Retinal pigment epithelial cell (primary cell): ENCODE data around the gene PHYH.

Experiments
- DNase-seq: peaks from one replicate; pipeline ENCODE4 v3.0.0-alpha.2; 2010; ENCODE audit warnings: low read depth
- H3K4me3 ChIP-seq: 2 replicates; pipeline ENCODE4 v1.5.1; 2011; ENCODE audit warnings: mild to moderate bottlenecking, low read length, control low read depth, moderate library complexity
- TF ChIP-seq, protein P1 (sequence below): conservative IDR thresholded peaks from 2 replicates; pipeline ENCODE4 v1.5.1; 2011; ENCODE audit warnings: low read depth, low read length, control low read depth, inconsistent platforms

PHYH gene

DNA sequence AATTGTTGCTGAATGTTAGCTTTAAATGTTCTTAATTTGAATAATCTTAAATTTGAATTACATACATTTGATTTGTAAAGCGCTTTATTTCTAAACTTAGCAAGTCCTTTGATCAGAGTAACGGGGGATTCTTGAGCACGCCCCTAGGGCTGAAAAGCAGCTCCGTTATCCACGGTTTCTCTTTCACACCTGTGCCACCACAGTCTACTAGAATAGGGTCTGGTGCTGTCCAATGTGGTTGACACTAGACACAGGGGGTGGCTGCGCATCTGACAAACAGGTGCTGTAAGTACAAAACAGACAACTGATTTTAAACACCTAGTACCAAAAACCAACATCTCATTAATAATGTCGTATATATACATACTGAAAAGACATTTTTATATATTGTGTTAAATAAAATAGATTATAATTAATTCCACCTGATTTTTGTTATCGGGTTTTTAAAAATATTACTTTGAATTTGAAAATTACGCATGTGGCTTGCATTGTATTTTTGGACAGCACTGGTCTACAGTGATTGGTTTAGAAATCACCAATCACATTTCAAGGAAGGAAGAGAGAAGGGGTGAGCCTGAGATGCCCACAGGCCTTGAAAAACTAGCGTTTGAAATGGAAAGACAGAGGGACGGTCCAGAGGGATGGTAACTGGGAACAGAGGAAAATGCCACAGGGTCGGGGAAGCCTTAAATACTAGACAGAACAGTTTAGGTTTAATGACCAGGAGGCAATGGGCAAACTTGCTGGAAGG, 40.9 kb upstream of the PHYH start:
- TF ChIP-seq, protein P1, sequence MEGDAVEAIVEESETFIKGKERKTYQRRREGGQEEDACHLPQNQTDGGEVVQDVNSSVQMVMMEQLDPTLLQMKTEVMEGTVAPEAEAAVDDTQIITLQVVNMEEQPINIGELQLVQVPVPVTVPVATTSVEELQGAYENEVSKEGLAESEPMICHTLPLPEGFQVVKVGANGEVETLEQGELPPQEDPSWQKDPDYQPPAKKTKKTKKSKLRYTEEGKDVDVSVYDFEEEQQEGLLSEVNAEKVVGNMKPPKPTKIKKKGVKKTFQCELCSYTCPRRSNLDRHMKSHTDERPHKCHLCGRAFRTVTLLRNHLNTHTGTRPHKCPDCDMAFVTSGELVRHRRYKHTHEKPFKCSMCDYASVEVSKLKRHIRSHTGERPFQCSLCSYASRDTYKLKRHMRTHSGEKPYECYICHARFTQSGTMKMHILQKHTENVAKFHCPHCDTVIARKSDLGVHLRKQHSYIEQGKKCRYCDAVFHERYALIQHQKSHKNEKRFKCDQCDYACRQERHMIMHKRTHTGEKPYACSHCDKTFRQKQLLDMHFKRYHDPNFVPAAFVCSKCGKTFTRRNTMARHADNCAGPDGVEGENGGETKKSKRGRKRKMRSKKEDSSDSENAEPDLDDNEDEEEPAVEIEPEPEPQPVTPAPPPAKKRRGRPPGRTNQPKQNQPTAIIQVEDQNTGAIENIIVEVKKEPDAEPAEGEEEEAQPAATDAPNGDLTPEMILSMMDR: no peak
- no peak overlapping the region for H3K4me3 ChIP-seq
- no peak for DNase-seq

GRCh38 chr10:13340068-13340467, 40.2 kb upstream of the PHYH start:
- TF ChIP-seq, protein P1: no peak
- DNase-seq: no peak
- H3K4me3 ChIP-seq: no peak overlapping the region

GRCh38 chr10:13338390-13339110, 38.7 kb upstream of the PHYH start:
- H3K4me3 ChIP-seq: no peak overlapping the region
- TF ChIP-seq, protein P1: no peak
- DNase-seq: no peak

DNA sequence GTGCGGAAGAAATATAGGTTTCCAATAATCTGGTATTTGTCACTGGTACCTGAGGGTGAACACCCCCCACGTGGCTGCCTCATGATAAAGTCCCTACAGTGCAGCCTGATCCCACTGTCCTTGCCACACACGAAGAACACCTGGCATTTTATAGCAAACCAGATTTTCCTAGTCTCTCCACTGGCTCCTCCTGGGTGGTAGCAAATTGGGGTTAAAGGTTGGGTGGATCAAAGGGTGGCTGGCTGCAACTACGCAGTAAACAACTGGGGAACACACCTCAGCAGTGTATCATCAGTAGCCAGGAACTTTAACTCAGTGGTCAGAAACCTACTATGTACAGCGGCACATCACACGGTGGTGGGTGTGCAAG, 37.9 kb upstream of the PHYH start:
- no peak for DNase-seq
- TF ChIP-seq, protein P1: no peak
- no peak overlapping the region for H3K4me3 ChIP-seq

- TF ChIP-seq, protein P1: no peak
- DNase-seq: no peak
These were observed 37.4 kb upstream of the PHYH start for GRCh38 chr10:13337128-13337826.

GRCh38 chr10:13335881-13336280, 36.0 kb upstream of the PHYH start:
- no peak overlapping the region for H3K4me3 ChIP-seq
- DNase-seq: no peak
- TF ChIP-seq, protein P1: no peak

More at GRCh38 chr10:13337128-13337826, 37.4 kb upstream of the PHYH start:
- no peak overlapping the region for H3K4me3 ChIP-seq
